HEK293T (cell line): ENCODE measurements around the gene ERBB2.

Experiments used
- FOXM1 ChIP-seq: fragments of 450-650 bp; IDR thresholded peaks from 2 replicates; pipeline ENCODE4 v1.6.1; 2017; ENCODE audit warnings: mild to moderate bottlenecking, borderline replicate concordance
- SP1 ChIP-seq: fragments of 450-650 bp; IDR thresholded peaks from 2 replicates; pipeline ENCODE4 v1.6.1; 2017
- TF ChIP-seq, protein P1 (sequence below): fragments of 450-650 bp; IDR thresholded peaks from 2 replicates; pipeline ENCODE4 v1.6.1; 2016

DNA sequence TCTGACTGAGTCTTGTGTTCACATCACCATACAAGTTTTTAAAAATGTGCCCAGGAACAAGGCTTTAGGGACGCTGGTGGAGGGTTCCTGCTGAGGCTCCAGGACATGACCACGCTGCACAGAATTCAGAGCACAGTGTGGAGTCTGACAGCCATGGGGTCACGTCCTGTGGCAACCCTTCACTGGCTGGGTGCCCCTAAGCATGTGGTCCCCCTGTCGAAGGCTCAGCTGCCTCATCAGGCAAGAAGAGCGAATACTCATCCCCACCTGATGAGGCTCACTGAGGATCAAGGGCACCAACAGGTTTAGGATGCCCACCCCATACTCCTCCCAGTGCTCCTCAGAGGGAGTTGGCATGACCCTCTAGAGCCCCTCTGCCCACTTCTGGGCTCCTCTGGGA, 25.7 kb upstream of the ERBB2 start:
- no peak for TF ChIP-seq FOXM1
- TF ChIP-seq, protein P1, sequence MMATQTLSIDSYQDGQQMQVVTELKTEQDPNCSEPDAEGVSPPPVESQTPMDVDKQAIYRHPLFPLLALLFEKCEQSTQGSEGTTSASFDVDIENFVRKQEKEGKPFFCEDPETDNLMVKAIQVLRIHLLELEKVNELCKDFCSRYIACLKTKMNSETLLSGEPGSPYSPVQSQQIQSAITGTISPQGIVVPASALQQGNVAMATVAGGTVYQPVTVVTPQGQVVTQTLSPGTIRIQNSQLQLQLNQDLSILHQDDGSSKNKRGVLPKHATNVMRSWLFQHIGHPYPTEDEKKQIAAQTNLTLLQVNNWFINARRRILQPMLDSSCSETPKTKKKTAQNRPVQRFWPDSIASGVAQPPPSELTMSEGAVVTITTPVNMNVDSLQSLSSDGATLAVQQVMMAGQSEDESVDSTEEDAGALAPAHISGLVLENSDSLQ, result no peak
- TF ChIP-seq SP1, result no peak
